ENCODE data around the gene NPSR1.
A peak's percentile ranks its signal among the peaks of the same experiment; 100 is the strongest.
"Not testable (repeated sequence)": the region's sequence is repeated elsewhere in the genome, so short reads cannot be mapped to it uniquely, and the experiment has no call there.

The NPSR1 gene

GRCh38 chr7:34807548-34808340 is 149.7 kb downstream of the NPSR1 start:
- no peak for TF ChIP-seq CTCF (conservative IDR thresholded peaks at IDR 0.05; ENCODE audit: low read depth, low read length)
- no peak overlapping the region for H3K4me3 ChIP-seq (ENCODE audit: low read depth, low read length)
- DNase-seq (ENCODE audit: low read depth): no peak

- peak; percentile 6 for DNase-seq (ENCODE audit: low read depth)
- H3K4me3 ChIP-seq (ENCODE audit: low read depth, low read length): not testable (repeated sequence)
Observed at GRCh38 chr7:34814203-34814842, 156.3 kb downstream of the NPSR1 start.

- no peak for DNase-seq (ENCODE audit: low read depth)
- no peak overlapping the region for H3K4me3 ChIP-seq (ENCODE audit: low read depth, low read length)
- no peak for TF ChIP-seq CTCF (conservative IDR thresholded peaks at IDR 0.05; ENCODE audit: low read depth, low read length)
Observed at GRCh38 chr7:34821932-34822558, 164.0 kb downstream of the NPSR1 start.

- TF ChIP-seq CTCF (conservative IDR thresholded peaks at IDR 0.05; ENCODE audit: low read depth, low read length): peak; percentile 98
- H3K4me3 ChIP-seq (ENCODE audit: low read depth, low read length): no peak overlapping the region
- peak; percentile 74 for DNase-seq (ENCODE audit: low read depth)
Observed at GRCh38 chr7:34823650-34824258, 165.7 kb downstream of the NPSR1 start.

GRCh38 chr7:34825221-34825620 is 167.2 kb downstream of the NPSR1 start:
- DNase-seq (ENCODE audit: low read depth): no peak
- H3K4me3 ChIP-seq (ENCODE audit: low read depth, low read length): no peak overlapping the region
- no peak for TF ChIP-seq CTCF (conservative IDR thresholded peaks at IDR 0.05; ENCODE audit: low read depth, low read length)

- no peak for DNase-seq (ENCODE audit: low read depth)
- no peak for TF ChIP-seq CTCF (conservative IDR thresholded peaks at IDR 0.05; ENCODE audit: low read depth, low read length)
- H3K4me3 ChIP-seq (ENCODE audit: low read depth, low read length): no peak overlapping the region
Observed at GRCh38 chr7:34830390-34830789, 172.4 kb downstream of the NPSR1 start.

- no peak for TF ChIP-seq CTCF (conservative IDR thresholded peaks at IDR 0.05; ENCODE audit: low read depth, low read length)
- DNase-seq (ENCODE audit: low read depth): no peak
- H3K4me3 ChIP-seq (ENCODE audit: low read depth, low read length): no peak overlapping the region
Observed at GRCh38 chr7:34831436-34831835, 173.4 kb downstream of the NPSR1 start.

All from choroid plexus epithelial cell (primary cell).